K562 (cell line): ENCODE results near the gene CCM2. TPM values are rescaled to one million over a fixed set of nuclear protein-coding genes. Genes with fewer than 3 reads are reported as not detected.

Source experiments
- CHCHD3 ChIP-seq: fragments of 250-450 bp; sonication (Bioruptor Pico); IDR thresholded peaks from 2 replicates; pipeline ENCODE4 v2.1.2; 2022; ENCODE audit warnings: mild to moderate bottlenecking
- CREB5 ChIP-seq: fragments of 250-450 bp; sonication (Bioruptor Pico); IDR thresholded peaks from 2 replicates; pipeline ENCODE4 v1.5.0; 2020; ENCODE audit warnings: mild to moderate bottlenecking
- ELF1 ChIP-seq: fragments of 200-800 bp; sonication (Bioruptor generic); IDR thresholded peaks from 2 replicates; pipeline ENCODE4 v1.6.1; 2016; ENCODE audit warnings: missing genetic modification characterization, missing compliant biosample characterization
- EP400 ChIP-seq: fragments of 450-650 bp; IDR thresholded peaks from 2 replicates; pipeline ENCODE4 v1.6.1; 2017; ENCODE audit warnings: antibody characterized with exemption, mild to moderate bottlenecking, moderate library complexity
- GABPB1 ChIP-seq: sonication (generic); formaldehyde crosslinking; IDR thresholded peaks from 2 replicates; pipeline ENCODE4 v1.8.0; 2022; ENCODE audit warnings: mild to moderate bottlenecking, missing genetic modification reagents
- KAT2B ChIP-seq: IDR thresholded peaks from one replicate; pipeline ENCODE4 v1.6.1; 2012; ENCODE audit warnings: low read depth, mild to moderate bottlenecking, control low read depth, inconsistent platforms, low read length, moderate library complexity
- KLF6 ChIP-seq: fragments of 250-450 bp; sonication (Bioruptor Pico); IDR thresholded peaks from 2 replicates; pipeline ENCODE4 v1.4.0; 2020; ENCODE audit warnings: mild to moderate bottlenecking, moderate library complexity, borderline replicate concordance
- MYBL2 ChIP-seq, 2 experiments: fragments of 450-650 bp in 1 of 2; sonication (generic) in 1 of 2; formaldehyde crosslinking in 1 of 2; IDR thresholded peaks; 2 replicates each; pipeline versions ENCODE4 v1.6.1 to v1.8.1; 2017 to 2022; ENCODE audit warnings: borderline replicate concordance in 1 of 2, inconsistent platforms in 1 of 2, low read depth in 1 of 2, mild to moderate bottlenecking in 1 of 2, missing genetic modification reagents in 1 of 2, moderate library complexity in 1 of 2
- NCOR1 ChIP-seq: fragments of 450-650 bp; IDR thresholded peaks from 2 replicates; pipeline ENCODE4 v1.6.1; 2016; ENCODE audit warnings: mild to moderate bottlenecking, moderate library complexity
- POLR2H ChIP-seq: IDR thresholded peaks from 2 replicates; pipeline ENCODE4 v1.6.1; 2016; ENCODE audit warnings: missing genetic modification characterization, low read depth, mild to moderate bottlenecking, control low read depth, missing compliant biosample characterization, moderate library complexity
- PTRF ChIP-seq: fragments of 450-650 bp; IDR thresholded peaks from 2 replicates; pipeline ENCODE4 v1.6.1; 2016; ENCODE audit warnings: mild to moderate bottlenecking, missing genetic modification characterization, missing compliant biosample characterization
- SMARCC2 ChIP-seq: fragments of 450-650 bp; IDR thresholded peaks from 2 replicates; pipeline ENCODE4 v1.6.1; 2017; ENCODE audit warnings: antibody characterized with exemption, moderate library complexity, mild to moderate bottlenecking, low read depth
- TCF7 ChIP-seq: sonication (generic); IDR thresholded peaks from 2 replicates; pipeline ENCODE4 v1.6.1; 2016; ENCODE audit warnings: antibody characterized with exemption, borderline replicate concordance
- TEAD1 ChIP-seq, 2 experiments: fragments of 450-650 bp in 1 of 2; sonication (generic) in 1 of 2; formaldehyde crosslinking; IDR thresholded peaks; 2 replicates each; pipeline versions ENCODE4 v1.4.0 to v1.8.0; 2020 to 2022; ENCODE audit warnings: mild to moderate bottlenecking in 2 of 2, missing genetic modification reagents in 1 of 2
- ZNF165 ChIP-seq: fragments of 250-450 bp; sonication (Bioruptor Pico); IDR thresholded peaks from 2 replicates; pipeline ENCODE4 v1.4.0; 2020; ENCODE audit warnings: borderline replicate concordance
- ZNF277 ChIP-seq: fragments of 250-450 bp; sonication (Bioruptor Pico); IDR thresholded peaks from 2 replicates; pipeline ENCODE4 v1.8.0; 2022; ENCODE audit warnings: inconsistent platforms, mild to moderate bottlenecking, moderate library complexity, borderline replicate concordance
- ZNF592 ChIP-seq: fragments of 450-650 bp; IDR thresholded peaks from 2 replicates; pipeline ENCODE4 v1.6.1; 2017; ENCODE audit warnings: antibody characterized with exemption, mild to moderate bottlenecking
- polyA plus RNA-seq, 8 experiments: library from polyadenylated mRNA; depleted of rRNA in 4 of 8; stranded (reverse) in 5 of 8; unstranded in 3 of 8; fragments of >200 nt; fragmentation: Nextera tagmentation in 2 of 8; fragmentation: Illumina TruSeq in 1 of 8; extraction: Ambion mirVana in 2 of 8; extraction: Trizol in 1 of 8; gene quantifications; 2 replicates each; pipeline versions ENCODE4 v1.2.1 to v1.2.3, GENCODE V29; 2011 to 2014; ENCODE audit warnings: inconsistent platforms in 1 of 8, missing spikeins in 1 of 8
- total RNA-seq, 7 experiments: library from RNA; depleted of rRNA in 6 of 7; stranded (reverse); fragments of >200 nt in 6 of 7; fragmentation: Illumina TruSeq in 2 of 7; extraction: Trizol in 2 of 7; gene quantifications; 2 replicates each; pipeline versions ENCODE4 v1.2.1 to v1.2.3, GENCODE V29; 2011 to 2021; ENCODE audit warnings: low replicate concordance in 1 of 7

CCM2 gene
- total and polyA plus RNA-seq, 9 of the 15 experiments (the other 6 are each of a cell fraction or from before 2014, with no cell fraction given) = 0.41 to 38.6 (median 25.9) TPM

- TF ChIP-seq SMARCC2 = 0 out of 2 replicates have a peak, but pooled peaks have one; percentile 37
- no peak for TF ChIP-seq ELF1 (tag)
- TF ChIP-seq EP400 = 0 out of 2 replicates have a peak, but pooled peaks have one; percentile 23
- no peak for TF ChIP-seq TEAD1 (CRISPR knock-in tag; IDR thresholded peaks at IDR 0.05)
- no peak for TF ChIP-seq TCF7
- TF ChIP-seq MYBL2 (IDR thresholded peaks at IDR 0.05; ENCODE audit: low read depth) = no peak
- TF ChIP-seq MYBL2 (CRISPR knock-in tag; IDR thresholded peaks at IDR 0.05; ENCODE audit: borderline replicate concordance) = no peak
- no peak for TF ChIP-seq PTRF (tag)
- no peak for TF ChIP-seq POLR2H (tag)
- no peak for TF ChIP-seq GABPB1 (CRISPR knock-in tag)
- no peak for TF ChIP-seq CREB5 (CRISPR knock-in tag)
- TF ChIP-seq ZNF592 = no peak
- TF ChIP-seq KLF6 (CRISPR knock-in tag) = no peak
- no peak for TF ChIP-seq ZNF277 (CRISPR knock-in tag)
- no peak for TF ChIP-seq KAT2B
- no peak for TF ChIP-seq ZNF165 (CRISPR knock-in tag)
- TF ChIP-seq NCOR1 = peak; percentile 68; the same call in 1 of the 2 replicates
- no peak for TF ChIP-seq CHCHD3
Observed at GRCh38 chr7:45001138-45001694, 1.2 kb downstream of the CCM2 start (continued).
